ENCODE results near the gene NR0B2.

- TF ChIP-seq EZH2 (IDR thresholded peaks at IDR 0.05; ENCODE audit: insufficient read depth, poor library complexity, severe bottlenecking) (no peak), EZH2phosphoT487 (IDR thresholded peaks at IDR 0.05; ENCODE audit: insufficient read depth, low read depth) (no peak)
Measured at GRCh38 chr1:26911399-26912146, 2.2 kb downstream of the NR0B2 start.
